ENCODE results near the gene NRAS.

NRAS gene

GRCh38 chr1:114725230-114725629, 8.7 kb upstream of the NRAS start:
- no peak for DNase-seq

GRCh38 chr1:114723915-114724314, 7.3 kb upstream of the NRAS start:
- no peak for DNase-seq

- no peak for DNase-seq
Measured at GRCh38 chr1:114723457-114723856, 6.9 kb upstream of the NRAS start.

- DNase-seq = no peak
Measured at GRCh38 chr1:114720492-114720891, 3.9 kb upstream of the NRAS start.

- no peak for DNase-seq
Measured at GRCh38 chr1:114719424-114719787, 2.8 kb upstream of the NRAS start.

GRCh38 chr1:114718661-114719423, 2.3 kb upstream of the NRAS start:
- no peak for DNase-seq

- no peak for DNase-seq
Measured at GRCh38 chr1:114715952-114716303, 643 bp downstream of the NRAS start.

GRCh38 chr1:114712977-114713376, 3.6 kb downstream of the NRAS start:
- DNase-seq = no peak

GRCh38 chr1:114710360-114710759, 6.2 kb downstream of the NRAS start:
- DNase-seq = no peak

GRCh38 chr1:114707604-114708003, 9.0 kb downstream of the NRAS start:
- DNase-seq = no peak

- DNase-seq = no peak
Measured at GRCh38 chr1:114703242-114703641, 13.3 kb downstream of the NRAS start.

- DNase-seq = no peak
Measured at GRCh38 chr1:114702737-114703136, 13.8 kb downstream of the NRAS start.

- no peak for DNase-seq
Measured at GRCh38 chr1:114701931-114702330, 14.6 kb downstream of the NRAS start.

- no peak for DNase-seq
Measured at GRCh38 chr1:114700036-114700600, 16.5 kb downstream of the NRAS start.

GRCh38 chr1:114696810-114697209, 19.8 kb downstream of the NRAS start:
- no peak for DNase-seq

- DNase-seq = no peak
Measured at GRCh38 chr1:114695430-114696058, 21.0 kb downstream of the NRAS start, which contains the start of gene AMPD1. TSS of gene AMPD1 (minus strand) at chr1:114695546. CDS start at chr1:114695471, 75 bp downstream.

- no peak for DNase-seq
Measured at GRCh38 chr1:114694540-114695310, 21.8 kb downstream of the NRAS start.

GRCh38 chr1:114692947-114693346, 23.6 kb downstream of the NRAS start:
- DNase-seq = no peak

- DNase-seq = no peak
Measured at GRCh38 chr1:114691061-114691460, 25.5 kb downstream of the NRAS start.

GRCh38 chr1:114690148-114690547, 26.4 kb downstream of the NRAS start:
- DNase-seq = no peak

GRCh38 chr1:114688526-114688925, 28.0 kb downstream of the NRAS start:
- DNase-seq = no peak

- no peak for DNase-seq
Measured at GRCh38 chr1:114685851-114686250, 30.7 kb downstream of the NRAS start.

GRCh38 chr1:114677691-114678090, 38.9 kb downstream of the NRAS start:
- no peak for DNase-seq

- no peak for DNase-seq
Measured at GRCh38 chr1:114676115-114676514, 40.5 kb downstream of the NRAS start.
